Dendritic cell treated with granulocyte-macrophage colony-stimulating factor and Interleukin-4, amounts not matched to agents 40 ng/mL and 50 ng/mL, for 4 days (primary cell): ENCODE measurements around the gene CACNA1E.

Experiments
- H3K27ac Mint-ChIP-seq: one replicate; pipeline ENCODE4 v1.8.0; 2022; ENCODE audit warnings: mild to moderate bottlenecking, mixed read lengths
- H3K27me3 Mint-ChIP-seq: one replicate; pipeline ENCODE4 v1.8.0; 2022; ENCODE audit warnings: mild to moderate bottlenecking, mixed read lengths
- H3K36me3 Mint-ChIP-seq: one replicate; pipeline ENCODE4 v1.8.0; 2022; ENCODE audit warnings: low read depth, mixed read lengths
- H3K4me1 Mint-ChIP-seq: one replicate; pipeline ENCODE4 v1.8.0; 2022; ENCODE audit warnings: low read depth, mixed read lengths
- H3K4me3 Mint-ChIP-seq: one replicate; pipeline ENCODE4 v1.8.0; 2022; ENCODE audit warnings: mild to moderate bottlenecking, moderate library complexity, mixed read lengths
- H3K9me3 Mint-ChIP-seq: one replicate; pipeline ENCODE4 v1.8.0; 2022; ENCODE audit warnings: mixed read lengths
- intact Hi-C: fragments of 100-400 bp; cut with micrococcal nuclease; formaldehyde crosslinking; loops from one replicate; pipeline ENCODE4 v1.15.0; 2022

Gene CACNA1E

GRCh38 chr1:181704546-181704945 lies 221.2 kb downstream of the CACNA1E start:
- Mint-ChIP-seq H3K27ac (no peak overlapping the region), H3K36me3 (no peaks in the 10 kb centered on the region), H3K4me3 (no peak overlapping the region), H3K9me3 (no peaks in the 10 kb centered on the region), H3K27me3 (no peaks in the 10 kb centered on the region), H3K4me1 (no peaks in the 10 kb centered on the region)
- intact Hi-C loops = no loop called here

DNA sequence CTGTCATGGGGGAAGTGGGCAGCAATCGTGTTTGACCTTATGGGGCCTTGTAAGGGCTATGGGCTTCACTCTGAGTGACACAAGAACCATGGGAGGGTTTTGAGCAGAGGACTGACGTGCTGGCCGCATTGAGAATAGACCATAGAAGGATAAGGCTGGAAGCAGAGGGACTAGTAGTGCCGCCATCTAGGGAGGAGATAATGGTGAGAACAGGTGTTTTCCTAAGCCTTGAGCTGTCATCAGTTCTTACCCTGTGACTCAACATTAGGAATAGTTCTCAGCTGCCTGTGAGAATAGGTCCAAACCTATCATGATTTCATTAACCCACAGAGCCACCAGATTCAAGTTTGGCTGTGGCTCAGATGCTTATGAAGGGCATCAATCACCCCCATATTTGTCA lies 228.5 kb downstream of the CACNA1E start:
- Mint-ChIP-seq H3K4me1 (no peaks in the 10 kb centered on the region), H3K27ac (no peak overlapping the region), H3K4me3 (no peak overlapping the region), H3K36me3 (no peaks in the 10 kb centered on the region), H3K27me3 (no peaks in the 10 kb centered on the region), H3K9me3 (no peaks in the 10 kb centered on the region)
- intact Hi-C loops = no loop called here

DNA sequence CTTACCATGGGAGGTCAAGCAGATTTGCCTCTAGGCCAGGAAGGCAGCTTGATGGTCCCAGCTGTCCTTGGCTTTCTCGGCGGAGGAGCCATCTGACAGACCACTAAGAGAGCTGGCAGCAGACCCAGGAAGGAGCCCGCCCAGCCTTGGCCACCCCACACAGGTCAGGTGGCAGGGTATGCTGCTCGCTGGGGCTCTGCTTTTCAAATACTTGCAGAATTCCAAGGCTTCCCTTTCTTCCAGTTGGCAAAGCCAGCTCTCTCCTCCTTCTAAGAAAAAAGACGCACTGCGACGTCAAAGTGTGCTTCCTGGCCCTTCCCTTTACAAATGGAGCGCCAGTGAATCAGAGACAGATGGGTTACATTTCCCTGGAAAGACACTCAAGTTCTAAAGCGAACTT lies 229.4 kb downstream of the CACNA1E start:
- Mint-ChIP-seq H3K36me3 (no peaks in the 10 kb centered on the region), H3K27me3 (no peaks in the 10 kb centered on the region), H3K4me3 (no peak overlapping the region), H3K9me3 (no peaks in the 10 kb centered on the region), H3K27ac (no peak overlapping the region), H3K4me1 (no peaks in the 10 kb centered on the region)
- intact Hi-C loops = no loop called here

GRCh38 chr1:181714428-181714827 lies 231.1 kb downstream of the CACNA1E start:
- H3K9me3 Mint-ChIP-seq = no peaks in the 10 kb centered on the region
- no peaks in the 10 kb centered on the region for H3K4me1 Mint-ChIP-seq
- no peaks in the 10 kb centered on the region for H3K36me3 Mint-ChIP-seq
- intact Hi-C loops = no loop called here
- H3K4me3 Mint-ChIP-seq = no peak overlapping the region
- no peaks in the 10 kb centered on the region for H3K27me3 Mint-ChIP-seq
- H3K27ac Mint-ChIP-seq = no peak overlapping the region

- Mint-ChIP-seq H3K9me3 (no peaks in the 10 kb centered on the region), H3K4me3 (no peak overlapping the region), H3K27me3 (peaks cover 1% of the 10 kb centered on the region), H3K4me1 (no peaks in the 10 kb centered on the region), H3K36me3 (no peaks in the 10 kb centered on the region), H3K27ac (no peak overlapping the region)
- intact Hi-C loops = no loop called here
These were observed 234.7 kb downstream of the CACNA1E start for GRCh38 chr1:181718034-181718433.

- Mint-ChIP-seq H3K36me3 (no peaks in the 10 kb centered on the region), H3K27me3 (peaks cover 1% of the 10 kb centered on the region), H3K4me3 (no peak overlapping the region), H3K27ac (no peak overlapping the region), H3K4me1 (no peaks in the 10 kb centered on the region), H3K9me3 (no peaks in the 10 kb centered on the region)
- intact Hi-C loops = no loop called here
These were observed 243.1 kb downstream of the CACNA1E start for GRCh38 chr1:181726320-181727012.

DNA sequence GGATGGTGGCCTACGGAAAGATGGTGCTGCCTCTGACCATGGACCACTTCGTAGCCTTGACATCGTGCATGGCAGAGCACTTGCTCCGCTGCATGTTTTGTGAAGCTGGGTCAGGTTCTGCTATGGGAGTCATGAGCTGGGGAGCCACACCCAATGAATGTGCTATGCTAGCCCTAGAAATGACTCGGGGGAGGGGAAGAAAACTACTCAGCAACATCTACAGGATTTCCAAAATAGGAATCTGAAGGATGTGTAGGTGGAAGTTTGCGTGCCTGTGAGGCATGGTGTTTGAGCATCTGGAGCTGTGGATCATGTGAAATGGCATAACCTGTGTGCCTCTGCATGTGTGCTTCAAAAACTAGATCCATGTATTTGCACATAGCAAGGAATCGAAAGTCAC lies 247.3 kb downstream of the CACNA1E start:
- Mint-ChIP-seq H3K9me3 (no peaks in the 10 kb centered on the region), H3K27me3 (no peaks in the 10 kb centered on the region), H3K27ac (no peak overlapping the region), H3K4me3 (no peak overlapping the region), H3K4me1 (no peaks in the 10 kb centered on the region), H3K36me3 (no peaks in the 10 kb centered on the region)
- intact Hi-C loops = no loop called here

DNA sequence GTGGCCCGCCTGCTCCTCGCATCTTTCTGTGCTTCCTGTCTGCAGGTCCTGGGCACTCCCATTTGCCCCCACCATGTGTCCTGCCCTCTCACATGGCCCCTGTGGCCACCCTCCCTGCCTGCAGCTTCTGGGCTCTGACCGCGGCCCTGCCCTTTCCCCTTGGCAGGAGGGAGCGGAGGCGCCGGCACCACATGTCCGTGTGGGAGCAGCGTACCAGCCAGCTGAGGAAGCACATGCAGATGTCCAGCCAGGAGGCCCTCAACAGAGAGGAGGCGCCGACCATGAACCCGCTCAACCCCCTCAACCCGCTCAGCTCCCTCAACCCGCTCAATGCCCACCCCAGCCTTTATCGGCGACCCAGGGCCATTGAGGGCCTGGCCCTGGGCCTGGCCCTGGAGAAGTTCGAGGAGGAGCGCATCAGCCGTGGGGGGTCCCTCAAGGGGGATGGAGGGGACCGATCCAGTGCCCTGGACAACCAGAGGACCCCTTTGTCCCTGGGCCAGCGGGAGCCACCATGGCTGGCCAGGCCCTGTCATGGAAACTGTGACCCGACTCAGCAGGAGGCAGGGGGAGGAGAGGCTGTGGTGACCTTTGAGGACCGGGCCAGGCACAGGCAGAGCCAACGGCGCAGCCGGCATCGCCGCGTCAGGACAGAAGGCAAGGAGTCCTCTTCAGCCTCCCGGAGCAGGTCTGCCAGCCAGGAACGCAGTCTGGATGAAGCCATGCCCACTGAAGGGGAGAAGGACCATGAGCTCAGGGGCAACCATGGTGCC lies 249.1 kb downstream of the CACNA1E start:
- no peaks in the 10 kb centered on the region for H3K36me3 Mint-ChIP-seq
- H3K27ac Mint-ChIP-seq = no peak overlapping the region
- intact Hi-C loops = no loop called here
- no peak overlapping the region for H3K4me3 Mint-ChIP-seq
- H3K27me3 Mint-ChIP-seq = no peaks in the 10 kb centered on the region
- H3K9me3 Mint-ChIP-seq = no peaks in the 10 kb centered on the region
- H3K4me1 Mint-ChIP-seq = no peaks in the 10 kb centered on the region

DNA sequence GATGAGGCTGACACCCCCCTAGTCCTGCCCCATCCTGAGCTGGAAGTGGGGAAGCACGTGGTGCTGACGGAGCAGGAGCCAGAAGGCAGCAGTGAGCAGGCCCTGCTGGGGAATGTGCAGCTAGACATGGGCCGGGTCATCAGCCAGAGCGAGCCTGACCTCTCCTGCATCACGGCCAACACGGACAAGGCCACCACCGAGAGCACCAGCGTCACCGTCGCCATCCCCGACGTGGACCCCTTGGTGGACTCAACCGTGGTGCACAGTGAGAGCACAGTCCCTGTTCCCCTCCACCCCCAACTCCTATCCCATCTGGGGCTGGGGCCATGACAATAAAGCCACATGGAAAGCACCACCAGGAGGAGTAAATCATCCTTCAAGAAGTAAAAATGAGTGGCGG lies 250.2 kb downstream of the CACNA1E start:
- H3K9me3 Mint-ChIP-seq = no peaks in the 10 kb centered on the region
- intact Hi-C loops = no loop called here
- H3K4me3 Mint-ChIP-seq = no peak overlapping the region
- no peak overlapping the region for H3K27ac Mint-ChIP-seq
- H3K27me3 Mint-ChIP-seq = no peaks in the 10 kb centered on the region
- no peaks in the 10 kb centered on the region for H3K36me3 Mint-ChIP-seq
- no peaks in the 10 kb centered on the region for H3K4me1 Mint-ChIP-seq

GRCh38 chr1:181737056-181737455 lies 253.7 kb downstream of the CACNA1E start:
- no peak overlapping the region for H3K27ac Mint-ChIP-seq
- intact Hi-C loops = no loop called here
- H3K36me3 Mint-ChIP-seq = no peaks in the 10 kb centered on the region
- no peak overlapping the region for H3K4me3 Mint-ChIP-seq
- no peaks in the 10 kb centered on the region for H3K4me1 Mint-ChIP-seq
- no peaks in the 10 kb centered on the region for H3K9me3 Mint-ChIP-seq
- H3K27me3 Mint-ChIP-seq = no peaks in the 10 kb centered on the region

- Mint-ChIP-seq H3K9me3 (no peaks in the 10 kb centered on the region), H3K4me1 (no peaks in the 10 kb centered on the region), H3K4me3 (no peak overlapping the region), H3K36me3 (no peaks in the 10 kb centered on the region), H3K27ac (no peak overlapping the region), H3K27me3 (no peaks in the 10 kb centered on the region)
- intact Hi-C loops = no loop called here
These were observed 255.9 kb downstream of the CACNA1E start for GRCh38 chr1:181739214-181739613.

GRCh38 chr1:181742426-181742825 lies 259.1 kb downstream of the CACNA1E start:
- Mint-ChIP-seq H3K27ac (no peak overlapping the region), H3K36me3 (no peaks in the 10 kb centered on the region), H3K4me1 (no peaks in the 10 kb centered on the region), H3K9me3 (no peaks in the 10 kb centered on the region), H3K27me3 (no peaks in the 10 kb centered on the region), H3K4me3 (no peak overlapping the region)
- intact Hi-C loops = no loop called here

DNA sequence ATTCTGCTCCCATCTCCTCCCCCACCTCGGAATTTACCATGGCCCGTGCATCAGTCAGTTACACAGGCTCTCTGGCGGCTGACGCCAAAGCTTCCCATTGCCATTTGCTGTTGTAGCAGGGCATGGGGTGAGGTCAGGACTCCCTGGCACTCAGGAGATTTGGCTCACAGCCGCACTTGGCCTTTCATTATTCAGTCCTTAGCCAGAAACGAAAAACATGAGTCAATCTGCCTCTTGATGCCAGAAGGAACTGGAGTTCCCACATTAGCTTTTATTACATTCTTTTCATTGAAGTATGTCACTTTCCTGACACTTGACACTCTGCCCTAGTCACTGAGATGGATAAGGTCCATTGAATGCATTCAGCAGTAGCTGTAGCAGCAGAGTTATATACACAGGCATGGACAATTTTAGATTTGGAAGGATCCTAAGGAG lies 260.6 kb downstream of the CACNA1E start:
- intact Hi-C loops = no loop called here
- Mint-ChIP-seq H3K9me3 (no peaks in the 10 kb centered on the region), H3K36me3 (no peaks in the 10 kb centered on the region), H3K4me1 (no peaks in the 10 kb centered on the region), H3K4me3 (no peak overlapping the region), H3K27me3 (no peaks in the 10 kb centered on the region), H3K27ac (no peak overlapping the region)

GRCh38 chr1:181746224-181746623 lies 262.9 kb downstream of the CACNA1E start:
- H3K4me1 Mint-ChIP-seq = no peaks in the 10 kb centered on the region
- no peaks in the 10 kb centered on the region for H3K36me3 Mint-ChIP-seq
- no peaks in the 10 kb centered on the region for H3K27me3 Mint-ChIP-seq
- H3K4me3 Mint-ChIP-seq = no peak overlapping the region
- intact Hi-C loops = no loop called here
- no peak overlapping the region for H3K27ac Mint-ChIP-seq
- H3K9me3 Mint-ChIP-seq = no peaks in the 10 kb centered on the region

GRCh38 chr1:181748013-181748412 lies 264.7 kb downstream of the CACNA1E start:
- no peak overlapping the region for H3K27ac Mint-ChIP-seq

More at GRCh38 chr1:181748013-181748412, 264.7 kb downstream of the CACNA1E start:
- Mint-ChIP-seq H3K4me3 (no peak overlapping the region), H3K36me3 (no peaks in the 10 kb centered on the region), H3K9me3 (no peaks in the 10 kb centered on the region), H3K27me3 (no peaks in the 10 kb centered on the region), H3K4me1 (no peaks in the 10 kb centered on the region)
- intact Hi-C loops = no loop called here
